G401.6 (cell line): Measurements from ENCODE around the gene MS4A7.

Source experiments
- FAIRE-seq: peaks from 2 replicates; lab custom pipeline; 2012; peaks lifted over from hg19 to GRCh38; lab: Jason Lieb, UNC

MS4A7 gene

GRCh38 chr11:60371386-60371785, 6.9 kb upstream of the MS4A7 start:
- FAIRE-seq, result no peak

- FAIRE-seq, result no peak
Measured at GRCh38 chr11:60371854-60372253, 6.5 kb upstream of the MS4A7 start.

GRCh38 chr11:60372767-60373166, 5.6 kb upstream of the MS4A7 start:
- FAIRE-seq, result no peak

DNA sequence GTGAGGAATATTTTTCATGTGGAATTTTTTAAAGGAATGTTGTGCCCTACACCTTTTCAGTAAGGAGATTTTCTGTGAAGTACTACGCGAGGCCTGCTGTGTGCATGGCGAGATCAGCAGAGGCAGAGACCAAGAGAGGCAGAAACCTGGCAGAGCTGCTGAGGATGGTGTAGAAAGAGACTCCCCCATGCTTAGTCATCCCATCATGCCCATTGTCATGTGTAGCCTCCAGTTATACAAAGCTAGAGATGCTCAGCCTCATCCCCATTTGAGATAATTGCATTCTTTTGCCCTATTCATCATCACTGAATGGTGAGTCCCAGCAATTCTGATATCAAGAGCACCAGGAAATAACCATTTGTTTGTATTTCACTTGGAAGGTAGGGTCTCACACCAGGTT, 3.0 kb upstream of the MS4A7 start:
- no peak for FAIRE-seq

DNA sequence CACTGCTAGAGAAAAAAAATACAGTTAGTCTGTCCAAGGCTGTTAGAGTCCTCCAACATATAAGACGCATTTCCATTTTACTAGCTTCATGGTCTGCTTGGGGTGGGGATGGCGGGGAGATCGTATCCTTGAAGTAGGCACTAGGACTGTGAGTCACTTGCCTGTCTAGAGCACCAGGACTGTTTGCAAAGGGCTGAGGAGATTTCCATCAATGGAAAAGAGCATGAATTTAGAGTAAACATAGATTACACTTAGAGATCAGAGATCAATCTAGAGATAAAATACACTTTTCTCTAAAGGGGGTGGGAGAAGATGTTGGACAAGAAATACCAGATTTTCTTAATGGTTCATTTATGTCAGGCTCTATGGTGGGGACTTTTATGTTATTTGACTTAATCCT, 1.7 kb upstream of the MS4A7 start:
- FAIRE-seq, result no peak

DNA sequence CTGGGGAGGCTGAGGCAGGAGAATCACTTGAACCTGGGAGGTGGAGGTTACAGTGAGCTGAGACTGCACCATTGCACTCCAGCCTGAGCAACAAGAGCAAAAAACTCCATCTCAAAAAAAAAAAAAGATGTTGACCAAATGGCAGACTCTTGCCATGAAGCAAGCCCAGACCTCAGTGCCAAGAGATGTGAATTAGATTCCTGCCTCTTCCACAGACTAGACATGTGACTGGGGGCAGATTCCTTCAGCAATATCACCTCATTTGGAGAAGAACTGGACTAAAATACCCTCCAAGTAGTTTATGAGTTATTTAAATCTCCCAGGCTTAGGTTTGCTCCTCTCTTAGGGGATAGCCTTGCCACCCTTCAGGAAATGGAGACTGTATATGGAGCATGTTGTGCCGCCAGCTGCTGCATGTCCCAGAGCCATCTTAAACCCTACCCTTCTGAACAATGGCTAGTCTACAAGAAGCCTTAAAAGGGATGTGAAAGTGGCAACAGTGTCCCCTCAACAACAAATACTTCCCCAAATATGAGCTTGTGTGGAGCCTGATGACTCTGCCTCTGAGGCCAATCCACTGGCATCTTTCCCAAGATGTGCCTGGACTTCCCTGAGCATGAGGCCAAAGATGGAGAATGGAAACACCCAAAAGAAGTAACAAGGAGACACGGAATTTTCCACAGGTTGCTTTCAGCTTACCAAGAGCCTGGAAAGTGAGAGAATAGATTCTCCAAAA, 763 bp upstream of the MS4A7 start:
- FAIRE-seq, result no peak

- no peak for FAIRE-seq
Measured at GRCh38 chr11:60389279-60389910, 11.1 kb downstream of the MS4A7 start.

DNA sequence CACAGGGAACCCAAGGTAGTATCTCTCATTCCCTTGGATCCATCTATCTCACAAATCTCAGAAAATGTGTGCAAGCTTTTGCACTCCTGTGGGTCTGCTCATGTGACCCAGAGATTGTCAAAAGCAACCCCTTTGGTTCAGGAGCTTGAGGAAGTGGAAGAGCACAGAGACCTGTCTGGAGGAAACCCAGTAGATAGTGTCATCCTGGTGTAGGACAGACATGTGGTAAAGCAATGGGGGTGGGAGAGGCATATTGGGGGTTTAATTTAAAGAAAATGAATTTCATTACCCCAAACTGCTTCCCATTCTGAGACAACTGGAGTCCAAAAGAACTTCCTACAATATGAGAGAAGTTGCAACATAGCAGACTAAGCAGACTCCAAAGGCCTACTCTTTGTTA, 12.1 kb downstream of the MS4A7 start:
- FAIRE-seq, result no peak

GRCh38 chr11:60392361-60392760, 14.0 kb downstream of the MS4A7 start:
- no peak for FAIRE-seq

DNA sequence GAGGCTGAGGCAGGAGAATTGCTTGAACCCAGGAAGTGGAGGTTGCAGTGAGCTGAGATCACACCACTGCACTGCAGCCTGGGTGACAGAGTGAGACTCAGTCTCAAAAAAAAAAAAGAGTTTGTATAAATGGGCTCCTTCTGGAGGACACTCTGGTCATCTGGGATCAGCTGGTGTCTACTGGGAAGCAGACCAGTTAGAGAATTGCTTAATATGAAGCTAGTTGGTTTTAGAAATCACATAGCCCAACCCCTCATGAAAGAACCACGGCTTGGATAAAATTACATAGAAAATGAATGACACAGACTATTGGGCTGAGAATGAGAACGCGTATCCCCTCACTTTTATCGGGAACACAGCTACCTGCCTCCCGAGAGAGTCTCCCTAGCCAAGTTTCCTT, 14.7 kb downstream of the MS4A7 start:
- FAIRE-seq, result no peak

GRCh38 chr11:60394666-60395380, 16.5 kb downstream of the MS4A7 start:
- FAIRE-seq, result no peak

DNA sequence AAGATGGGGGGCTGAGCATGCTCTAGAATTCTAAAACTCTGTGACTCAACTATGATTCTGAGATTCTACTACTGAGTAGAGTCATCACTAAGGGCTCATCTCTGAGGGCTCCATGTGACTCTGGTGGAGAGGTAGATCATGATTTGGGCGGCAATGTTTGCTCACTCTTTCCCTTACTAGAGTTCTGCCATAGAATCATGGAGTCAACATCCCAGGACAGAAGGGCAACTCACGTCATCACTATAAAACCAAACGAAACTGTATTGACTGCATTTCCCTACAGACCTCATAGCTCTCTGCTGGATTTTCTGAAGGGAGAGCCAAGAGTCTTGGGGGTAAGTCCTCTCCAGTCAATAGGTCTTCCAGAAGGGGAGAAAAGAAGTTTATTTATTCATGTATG, 18.1 kb downstream of the MS4A7 start, which contains the start of gene MS4A14:
Gene MS4A14, plus strand, starts transcription at position 78 of the 400 bp plus-strand sequence. Its CDS starts 120 bp downstream, at position 198.
- FAIRE-seq, result no peak

GRCh38 chr11:60396799-60397198, 18.5 kb downstream of the MS4A7 start:
- no peak for FAIRE-seq

- no peak for FAIRE-seq
Measured at GRCh38 chr11:60420015-60420414, 41.7 kb downstream of the MS4A7 start.

- FAIRE-seq, result no peak
Measured at GRCh38 chr11:60422609-60423008, 44.3 kb downstream of the MS4A7 start.

GRCh38 chr11:60428517-60428916, 50.2 kb downstream of the MS4A7 start:
- FAIRE-seq, result no peak

DNA sequence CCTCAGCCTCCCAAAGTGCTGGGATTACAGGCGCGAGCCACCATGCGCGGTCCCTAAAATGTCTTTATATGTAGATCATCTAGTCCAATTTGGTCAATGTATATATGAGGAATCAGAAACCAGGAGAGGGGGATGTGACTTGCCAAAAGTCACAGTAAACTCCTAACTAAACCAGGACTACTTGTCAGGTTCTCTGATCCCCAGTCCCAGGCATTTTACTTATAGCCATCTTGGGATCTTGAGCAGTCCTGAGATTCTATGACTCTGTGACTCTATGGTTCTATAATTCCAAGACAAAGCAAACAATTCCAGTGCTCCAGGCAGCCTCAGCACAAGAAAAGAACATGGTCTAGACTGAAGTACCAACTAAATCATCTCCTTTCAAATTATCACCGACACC, 50.9 kb downstream of the MS4A7 start, which contains the start of gene MS4A5:
Gene MS4A5, plus strand, starts transcription at position 301 of the 400 bp plus-strand sequence. CDS start 103 bp downstream, outside the sequence.
- FAIRE-seq, result no peak

DNA sequence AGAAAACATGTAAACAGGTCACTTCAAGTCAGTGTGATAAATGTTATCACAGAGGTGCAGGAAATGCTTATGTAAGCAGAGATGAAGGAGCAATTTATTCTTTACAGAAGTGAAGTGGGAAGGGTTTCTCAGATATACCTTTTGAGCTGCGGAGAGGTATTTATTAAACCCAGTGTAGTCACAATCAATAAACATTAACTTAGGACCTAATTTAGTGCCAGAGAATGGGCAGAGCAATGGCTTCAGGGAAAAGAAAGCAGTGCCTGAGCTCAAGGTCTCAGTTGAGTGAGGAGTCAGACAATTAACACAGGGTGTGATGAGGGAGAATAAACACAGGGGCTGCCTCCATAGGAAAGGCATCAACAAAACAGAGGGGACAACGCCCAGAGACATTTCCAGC, 52.9 kb downstream of the MS4A7 start:
- FAIRE-seq, result no peak

DNA sequence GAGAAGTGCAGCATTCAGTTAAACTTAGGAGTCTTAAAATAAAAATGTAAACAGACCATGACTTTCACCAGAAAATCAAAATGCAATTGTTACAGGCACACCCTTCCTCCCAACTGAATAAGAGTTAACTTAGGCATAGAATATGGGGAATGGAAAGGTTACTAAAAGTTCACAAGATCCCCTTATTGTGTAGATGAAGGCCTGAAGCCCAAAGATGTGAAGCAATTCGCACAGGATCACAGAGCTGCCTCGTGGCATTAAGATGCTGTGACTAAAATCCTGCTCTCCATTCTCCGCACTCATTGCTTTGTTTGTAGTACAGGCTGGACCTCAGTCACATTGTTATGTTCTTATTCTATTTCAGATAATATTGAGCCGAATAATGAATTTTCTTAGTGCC, 55.1 kb downstream of the MS4A7 start:
- no peak for FAIRE-seq
